Natural killer cell treated with Interleukin-12 subunit alpha and Interleukin-12 subunit beta and Interleukin-15 and Interleukin-18, amount 100 ng/mL, for 72 hours (primary cell): ENCODE data around the gene TP53RK. TPM values are rescaled to one million over a fixed set of nuclear protein-coding genes. Genes with fewer than 3 reads are reported as not detected.

Experiments
- ATAC-seq, 2 donors: fragments of 150-1000 bp; cut with Tn5 transposase in 1 of 2; sonication (Bioruptor Pico), chemical (Tn5 transposase) in 1 of 2; 2 replicates each; pipeline ENCODE4 v1.10.0; 2021
- DNase-seq: peaks from one replicate; pipeline ENCODE4 v3.0.0; 2022; ENCODE audit warnings: low spot score
- H3K27ac Mint-ChIP-seq, 2 donors: 1 replicate in 1 of 2; 2 replicates in 1 of 2; pipeline ENCODE4 v1.8.0; 2022; ENCODE audit warnings: mixed read lengths in 2 of 2, mild to moderate bottlenecking in 1 of 2, moderate library complexity in 1 of 2
- H3K27me3 Mint-ChIP-seq, 2 donors: 1 replicate in 1 of 2; 2 replicates in 1 of 2; pipeline ENCODE4 v1.8.0; 2022; ENCODE audit warnings: mixed read lengths in 2 of 2
- H3K36me3 Mint-ChIP-seq: one replicate; pipeline ENCODE4 v1.8.0; 2022; ENCODE audit warnings: mixed read lengths
- H3K4me1 Mint-ChIP-seq, 2 donors: 1 replicate in 1 of 2; 2 replicates in 1 of 2; pipeline ENCODE4 v1.8.0; 2022; ENCODE audit warnings: low read depth in 2 of 2, mixed read lengths in 2 of 2, mild to moderate bottlenecking in 1 of 2
- H3K4me3 Mint-ChIP-seq: one replicate; pipeline ENCODE4 v1.8.0; 2022; ENCODE audit warnings: mixed read lengths
- H3K9me3 Mint-ChIP-seq: 2 replicates; pipeline ENCODE4 v1.8.0; 2022; ENCODE audit warnings: mixed read lengths
- total RNA-seq, 2 donors: library from RNA; stranded (reverse); gene quantifications; one replicate each; pipeline ENCODE4 v1.2.3, GENCODE V29; 2022

Gene TP53RK
- total RNA-seq, 2 donors from 2014 or later: 14.1 to 16.8 TPM

DNA sequence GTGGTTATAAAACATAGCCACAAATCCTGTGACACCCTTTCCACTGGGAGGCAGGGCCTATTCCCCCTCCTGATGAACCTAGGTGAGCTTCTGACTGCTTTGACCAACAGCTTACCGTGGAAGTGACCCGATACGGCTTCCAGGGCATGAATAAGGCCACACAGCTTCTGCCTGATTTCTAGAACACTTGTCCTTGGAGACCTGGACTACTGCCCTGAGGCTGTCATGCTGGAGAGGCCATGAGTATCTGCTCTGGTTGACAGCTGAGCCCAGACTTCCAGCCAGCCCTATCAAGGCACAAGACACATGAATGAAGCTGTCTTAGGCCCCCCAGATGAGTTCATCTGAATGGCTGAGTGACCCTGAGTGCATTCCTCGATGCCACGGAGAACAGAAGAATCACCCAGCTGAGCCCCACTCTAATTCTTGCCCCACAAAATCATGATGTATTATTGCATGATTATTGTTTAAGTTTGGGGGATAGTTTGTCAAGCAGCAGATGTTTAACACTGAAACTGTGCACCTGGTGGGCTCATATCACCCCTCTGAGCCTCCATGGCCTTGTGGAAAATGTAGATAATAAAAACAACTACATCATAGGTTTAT lies 16.6 kb downstream of the TP53RK start:
- no peak for DNase-seq
- no peak overlapping the region for H3K27ac Mint-ChIP-seq
- H3K4me1 Mint-ChIP-seq: peaks cover 0 to 2% of the 10 kb centered on the region in 2 donors
- no peaks in the 10 kb centered on the region for H3K27me3 Mint-ChIP-seq
- no peak overlapping the region for H3K4me3 Mint-ChIP-seq
- H3K36me3 Mint-ChIP-seq: no peaks in the 10 kb centered on the region
- H3K9me3 Mint-ChIP-seq: peaks cover 6% of the 10 kb centered on the region
- no peak for ATAC-seq

DNA sequence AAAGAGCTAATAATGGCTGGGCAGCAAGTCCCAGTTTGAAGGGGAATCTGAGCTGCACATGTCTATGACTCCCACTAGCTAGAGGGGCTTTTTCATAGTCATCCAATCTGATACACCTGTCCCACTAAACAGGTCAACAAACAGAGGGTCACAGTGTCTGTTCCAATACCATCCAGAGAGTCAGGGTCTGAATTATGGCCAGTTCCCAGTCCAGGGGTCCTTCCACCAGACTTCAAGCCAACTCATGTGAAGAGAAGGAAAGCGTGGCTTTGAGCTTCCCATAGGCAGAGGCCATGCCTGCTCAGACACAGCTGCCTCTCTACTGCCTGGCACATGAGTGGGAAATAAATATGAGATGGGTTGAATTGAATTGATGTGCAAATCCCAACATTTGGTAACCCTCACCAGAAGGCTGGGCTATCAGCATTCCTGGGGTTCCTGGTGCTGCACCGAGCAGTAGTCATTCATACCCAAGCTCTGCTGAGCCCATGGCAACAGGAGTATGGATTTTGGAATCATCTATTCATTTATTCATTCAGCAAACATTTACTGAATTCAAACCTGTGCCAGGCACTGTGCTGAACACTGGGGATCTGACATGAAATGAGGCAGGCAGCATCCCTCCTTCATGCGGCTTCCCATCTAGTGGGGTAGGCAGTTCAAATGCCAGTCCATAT lies 17.2 kb downstream of the TP53RK start:
- no peak overlapping the region for H3K27ac Mint-ChIP-seq
- H3K36me3 Mint-ChIP-seq: no peaks in the 10 kb centered on the region
- H3K27me3 Mint-ChIP-seq: no peaks in the 10 kb centered on the region
- H3K4me1 Mint-ChIP-seq: peaks cover 0 to 2% of the 10 kb centered on the region in 2 donors
- no peak for DNase-seq
- no peak overlapping the region for H3K4me3 Mint-ChIP-seq
- ATAC-seq: no peak
- peaks cover 6% of the 10 kb centered on the region for H3K9me3 Mint-ChIP-seq

- DNase-seq (no peak), ATAC-seq (no peak)
- Mint-ChIP-seq H3K9me3 (peaks cover 6% of the 10 kb centered on the region), H3K4me3 (no peak overlapping the region), H3K27ac (no peak overlapping the region), H3K36me3 (no peaks in the 10 kb centered on the region), H3K27me3 (no peaks in the 10 kb centered on the region), H3K4me1 (peaks cover 0 to 2% of the 10 kb centered on the region in 2 donors)
These were observed 18.4 kb downstream of the TP53RK start for GRCh38 chr20:46670585-46671584.

GRCh38 chr20:46670228-46670584 lies 19.0 kb downstream of the TP53RK start:
- H3K27ac Mint-ChIP-seq: no peak overlapping the region
- DNase-seq (no peak), ATAC-seq (no peak)
- no peaks in the 10 kb centered on the region for H3K27me3 Mint-ChIP-seq
- H3K4me3 Mint-ChIP-seq: no peak overlapping the region
- peaks cover 6% of the 10 kb centered on the region for H3K9me3 Mint-ChIP-seq
- no peaks in the 10 kb centered on the region for H3K36me3 Mint-ChIP-seq
- peaks cover 0 to 2% of the 10 kb centered on the region in 2 donors for H3K4me1 Mint-ChIP-seq

- H3K36me3 Mint-ChIP-seq: no peaks in the 10 kb centered on the region
- no peaks in the 10 kb centered on the region for H3K27me3 Mint-ChIP-seq
- H3K4me3 Mint-ChIP-seq: no peak overlapping the region
- peaks cover 6% of the 10 kb centered on the region for H3K9me3 Mint-ChIP-seq
- no peak overlapping the region for H3K27ac Mint-ChIP-seq
- no peaks in the 10 kb centered on the region for H3K4me1 Mint-ChIP-seq
- ATAC-seq (no peak), DNase-seq (no peak)
These were observed 22.3 kb downstream of the TP53RK start for GRCh38 chr20:46666818-46667515.

DNA sequence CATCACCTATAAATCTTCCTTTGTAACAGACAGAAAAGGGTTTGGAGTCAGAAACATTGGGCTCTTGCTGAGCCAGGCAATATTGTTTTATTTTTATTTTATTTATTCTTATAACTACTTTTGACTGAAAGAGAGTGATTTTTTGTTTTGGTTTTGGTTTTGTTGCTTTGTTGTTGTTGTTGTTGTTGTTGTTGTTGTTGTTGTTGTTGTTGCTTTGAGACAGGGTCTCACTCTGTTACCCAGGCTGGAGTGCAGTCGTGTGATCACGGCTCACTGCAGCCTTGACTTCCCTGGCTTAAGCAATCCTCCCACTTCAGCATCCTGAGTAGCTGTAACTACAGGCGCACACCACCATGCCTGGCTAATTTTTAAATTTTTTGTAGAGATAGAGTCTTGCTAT lies 22.9 kb downstream of the TP53RK start:
- DNase-seq: no peak
- Mint-ChIP-seq H3K27me3 (no peaks in the 10 kb centered on the region), H3K4me3 (no peak overlapping the region), H3K4me1 (no peaks in the 10 kb centered on the region), H3K27ac (no peak overlapping the region), H3K9me3 (peaks cover 6% of the 10 kb centered on the region), H3K36me3 (no peaks in the 10 kb centered on the region)
- ATAC-seq: no peak

DNA sequence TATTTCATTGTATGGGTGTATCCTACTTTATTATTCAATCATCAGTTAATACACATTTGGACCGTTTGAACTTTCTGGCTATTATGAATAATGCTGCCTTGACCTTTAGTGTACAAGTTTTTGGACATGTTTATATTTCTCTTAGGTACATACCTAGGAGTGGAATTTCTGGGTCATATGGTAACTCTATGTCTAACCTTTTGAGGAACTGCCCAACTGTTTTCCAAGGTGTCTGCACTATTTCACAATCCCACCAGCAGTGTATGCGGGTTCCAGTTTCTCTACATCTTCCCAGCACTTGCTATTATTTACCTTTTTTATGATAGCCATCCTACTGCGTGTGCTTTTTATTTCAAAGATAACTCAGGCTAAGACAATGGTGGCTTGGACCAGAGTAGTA lies 23.6 kb downstream of the TP53RK start:
- no peak for DNase-seq
- Mint-ChIP-seq H3K36me3 (no peaks in the 10 kb centered on the region), H3K4me3 (no peak overlapping the region), H3K4me1 (no peaks in the 10 kb centered on the region), H3K9me3 (peaks cover 4% of the 10 kb centered on the region), H3K27me3 (no peaks in the 10 kb centered on the region), H3K27ac (no peak overlapping the region)
- ATAC-seq: no peak

- ATAC-seq: no peak
- no peak for DNase-seq
- H3K9me3 Mint-ChIP-seq: no peaks in the 10 kb centered on the region
- H3K4me3 Mint-ChIP-seq: no peak overlapping the region
- H3K27ac Mint-ChIP-seq: no peak overlapping the region
- H3K4me1 Mint-ChIP-seq: no peaks in the 10 kb centered on the region
- H3K27me3 Mint-ChIP-seq: no peaks in the 10 kb centered on the region
- H3K36me3 Mint-ChIP-seq: no peaks in the 10 kb centered on the region
These were observed 25.7 kb downstream of the TP53RK start for GRCh38 chr20:46663531-46663930.

- no peaks in the 10 kb centered on the region for H3K36me3 Mint-ChIP-seq
- ATAC-seq: no peak
- no peak overlapping the region for H3K27ac Mint-ChIP-seq
- no peaks in the 10 kb centered on the region for H3K4me1 Mint-ChIP-seq
- no peaks in the 10 kb centered on the region for H3K27me3 Mint-ChIP-seq
- no peak overlapping the region for H3K4me3 Mint-ChIP-seq
- H3K9me3 Mint-ChIP-seq: no peaks in the 10 kb centered on the region
- no peak for DNase-seq
These were observed 27.6 kb downstream of the TP53RK start for GRCh38 chr20:46661659-46662058.

- no peaks in the 10 kb centered on the region for H3K9me3 Mint-ChIP-seq
- H3K36me3 Mint-ChIP-seq: no peaks in the 10 kb centered on the region
- no peak overlapping the region for H3K27ac Mint-ChIP-seq
- H3K4me3 Mint-ChIP-seq: no peak overlapping the region
- H3K4me1 Mint-ChIP-seq: no peaks in the 10 kb centered on the region
- ATAC-seq: no peak
- DNase-seq: no peak
- H3K27me3 Mint-ChIP-seq: no peaks in the 10 kb centered on the region
These were observed 28.8 kb downstream of the TP53RK start for GRCh38 chr20:46660487-46660886.

DNA sequence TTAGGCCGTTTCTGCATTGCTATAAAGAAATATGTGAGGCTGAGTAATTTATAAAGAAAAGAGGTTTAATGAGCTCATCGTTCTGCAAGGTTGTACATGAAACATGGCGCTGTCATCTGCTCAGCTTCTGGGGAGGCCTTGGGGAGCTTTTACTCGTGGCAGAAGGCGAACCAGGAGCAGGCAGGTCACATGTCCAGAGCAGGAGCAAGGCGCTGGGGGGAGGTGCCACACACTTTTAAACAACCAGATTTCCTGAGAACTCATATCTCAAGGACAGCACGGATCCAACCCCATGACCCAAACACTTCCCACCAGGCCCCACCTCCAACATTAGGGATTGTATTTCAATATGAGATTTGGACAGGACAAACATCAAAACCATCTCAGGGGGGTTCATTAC lies 31.6 kb downstream of the TP53RK start:
- Mint-ChIP-seq H3K27ac (no peak overlapping the region), H3K36me3 (no peaks in the 10 kb centered on the region), H3K4me3 (no peak overlapping the region), H3K9me3 (no peaks in the 10 kb centered on the region), H3K27me3 (peaks cover 11 to 12% of the 10 kb centered on the region in 2 donors), H3K4me1 (no peaks in the 10 kb centered on the region)
- ATAC-seq (no peak), DNase-seq (no peak)

GRCh38 chr20:46657137-46657536 lies 32.1 kb downstream of the TP53RK start:
- Mint-ChIP-seq H3K27me3 (peaks cover 11 to 12% of the 10 kb centered on the region in 2 donors), H3K4me1 (no peaks in the 10 kb centered on the region), H3K4me3 (no peak overlapping the region), H3K36me3 (no peaks in the 10 kb centered on the region), H3K9me3 (no peaks in the 10 kb centered on the region), H3K27ac (no peak overlapping the region)
- DNase-seq (no peak), ATAC-seq (no peak)

DNA sequence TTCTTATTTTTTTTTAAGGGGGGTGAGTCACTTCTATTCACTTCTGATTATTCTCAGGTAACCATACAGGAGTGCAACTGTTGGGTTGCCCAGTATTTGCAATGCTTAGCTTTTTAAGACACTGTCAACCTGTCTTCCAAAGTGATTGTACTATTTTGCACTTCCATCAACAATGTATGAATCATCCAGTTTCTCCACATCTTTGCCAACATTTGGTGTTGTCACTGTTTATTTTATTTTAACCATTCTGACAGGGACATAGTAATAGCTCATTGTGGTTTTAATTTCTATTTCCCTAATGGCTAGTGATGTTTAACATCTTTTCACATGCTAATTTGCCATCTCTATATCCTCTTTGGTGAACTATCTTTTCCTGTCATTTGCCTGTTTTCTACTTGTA lies 36.5 kb downstream of the TP53RK start:
- no peak for DNase-seq
- no peak overlapping the region for H3K27ac Mint-ChIP-seq
- ATAC-seq: no peak
- H3K27me3 Mint-ChIP-seq: peaks cover 30 to 32% of the 10 kb centered on the region in 2 donors
- H3K4me1 Mint-ChIP-seq: peaks cover 0 to 3% of the 10 kb centered on the region in 2 donors
- no peaks in the 10 kb centered on the region for H3K9me3 Mint-ChIP-seq
- H3K36me3 Mint-ChIP-seq: no peaks in the 10 kb centered on the region
- no peak overlapping the region for H3K4me3 Mint-ChIP-seq
